ENCODE measurements around the gene OXLD1.
A peak's percentile ranks its signal among the peaks of the same experiment; 100 is the strongest.

The OXLD1 gene

DNA sequence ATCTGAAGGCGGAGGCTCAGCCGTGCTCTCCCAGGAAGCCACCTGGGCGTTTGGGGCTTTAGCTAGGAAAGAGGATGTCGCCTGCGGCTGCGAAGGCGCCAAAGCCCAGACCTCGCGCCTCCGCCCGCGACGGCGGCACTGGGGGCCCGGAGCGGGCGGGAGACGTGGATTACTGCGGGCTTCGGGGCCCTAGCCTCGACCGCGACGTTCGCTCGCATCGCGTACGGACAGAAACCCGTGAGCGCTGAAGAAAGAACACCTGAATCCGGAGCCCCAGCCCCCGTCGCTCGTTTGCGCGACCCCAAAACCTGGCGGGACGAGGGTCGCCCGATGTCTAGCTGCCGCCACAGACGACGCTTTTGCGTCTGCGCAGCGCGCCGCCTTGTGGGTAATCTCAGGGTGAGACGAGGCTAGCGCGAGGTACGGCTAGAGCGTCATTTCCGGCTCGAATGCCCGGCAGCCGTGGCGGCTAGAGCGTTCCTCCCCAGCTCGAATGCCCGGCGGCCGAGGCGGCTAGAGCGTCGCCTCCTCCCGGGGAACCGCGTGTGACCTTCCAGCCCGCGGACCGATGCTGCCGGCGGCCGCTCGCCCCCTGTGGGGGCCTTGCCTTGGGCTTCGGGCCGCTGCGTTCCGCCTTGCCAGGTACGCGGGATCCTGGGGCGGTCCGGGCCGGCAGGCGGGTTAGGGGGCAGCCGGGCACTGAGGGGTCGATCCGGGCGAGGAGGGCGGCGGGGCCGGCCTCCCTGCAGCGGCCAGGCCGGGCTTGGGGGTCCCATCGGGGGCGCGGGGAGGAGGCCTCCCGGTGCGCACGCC lies 36.7 kb upstream of the OXLD1 start, which contains the start of gene MRPL12:
Gene MRPL12 (plus strand): TSS at position 434 of the 813 bp plus-strand sequence. CDS start 135 bp downstream, at position 569.
- peak; percentile 62 to 77 (median 66) for DNase-seq (ENCODE audit: low read depth in 3 of 3, low spot score in 1 of 3)

DNA sequence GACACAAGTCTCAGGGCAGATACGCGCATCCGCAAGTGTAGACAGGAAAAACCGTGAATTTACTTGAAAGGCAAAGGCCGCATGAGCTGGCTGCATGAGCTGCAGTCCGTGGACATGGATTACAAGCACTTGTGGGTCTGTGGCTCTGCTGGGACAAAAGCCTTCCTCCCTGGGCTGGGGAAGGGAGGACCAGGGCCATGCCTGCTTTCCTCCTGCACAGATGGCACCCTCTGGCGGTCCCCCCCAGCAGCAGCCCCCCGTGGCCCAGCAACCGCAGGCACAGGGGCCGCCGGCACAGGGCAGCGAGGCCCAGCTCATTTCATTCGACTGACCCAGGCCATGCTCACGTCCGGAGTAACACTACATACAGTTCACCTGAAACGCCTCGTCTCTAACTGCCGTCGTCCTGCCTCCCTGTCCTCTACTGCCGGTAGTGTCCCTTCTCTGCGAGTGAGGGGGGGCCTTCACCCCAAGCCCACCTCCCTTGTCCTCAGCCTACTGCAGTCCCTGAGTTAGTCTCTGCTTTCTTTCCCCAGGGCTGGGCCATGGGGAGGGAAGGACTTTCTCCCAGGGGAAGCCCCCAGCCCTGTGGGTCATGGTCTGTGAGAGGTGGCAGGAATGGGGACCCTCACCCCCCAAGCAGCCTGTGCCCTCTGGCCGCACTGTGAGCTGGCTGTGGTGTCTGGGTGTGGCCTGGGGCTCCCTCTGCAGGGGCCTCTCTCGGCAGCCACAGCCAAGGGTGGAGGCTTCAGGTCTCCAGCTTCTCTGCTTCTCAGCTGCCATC lies 35.1 kb upstream of the OXLD1 start:
- no peak for DNase-seq (ENCODE audit: low read depth in 3 of 3, low spot score in 1 of 3)

DNA sequence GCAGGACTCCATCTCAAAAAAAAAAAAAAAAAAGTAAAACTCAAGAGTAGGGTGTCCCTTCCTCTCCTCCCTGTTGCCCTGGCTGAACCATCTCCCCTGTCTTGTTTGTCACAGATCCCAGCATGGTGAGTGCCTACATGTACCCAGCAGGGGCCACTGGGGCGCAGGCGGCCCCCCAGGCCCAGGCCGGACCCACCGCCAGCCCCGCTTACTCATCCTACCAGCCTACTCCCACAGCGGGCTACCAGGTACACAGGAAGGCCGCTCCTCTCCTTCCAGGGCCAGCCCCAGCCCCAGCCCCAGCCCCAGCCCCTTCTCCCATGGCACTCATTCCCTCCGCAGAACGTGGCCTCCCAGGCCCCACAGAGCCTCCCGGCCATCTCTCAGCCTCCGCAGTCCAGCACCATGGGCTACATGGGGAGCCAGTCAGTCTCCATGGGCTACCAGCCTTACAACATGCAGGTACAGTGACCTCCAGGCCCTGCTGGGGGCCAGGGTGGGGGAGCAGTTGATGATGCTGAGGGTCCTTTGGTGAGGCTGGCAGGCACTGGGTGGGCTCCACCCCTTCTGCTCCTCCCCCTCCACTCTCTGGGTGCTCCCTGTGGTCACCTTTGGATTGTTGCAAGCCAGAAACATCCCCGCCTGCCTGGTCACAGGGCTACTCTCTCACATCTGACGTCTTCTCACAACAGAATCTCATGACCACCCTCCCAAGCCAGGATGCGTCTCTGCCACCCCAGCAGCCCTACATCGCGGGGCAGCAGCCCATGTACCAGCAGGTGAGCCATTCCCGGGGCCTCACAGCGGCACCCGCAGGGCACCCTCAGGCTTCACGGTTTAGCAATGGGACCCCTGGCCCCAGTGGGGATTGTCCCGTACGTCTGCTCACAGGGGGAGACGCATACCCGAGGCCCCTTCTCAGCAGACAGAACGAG lies 34.2 kb upstream of the OXLD1 start:
- no peak for DNase-seq (ENCODE audit: low read depth in 3 of 3, low spot score in 1 of 3)

DNA sequence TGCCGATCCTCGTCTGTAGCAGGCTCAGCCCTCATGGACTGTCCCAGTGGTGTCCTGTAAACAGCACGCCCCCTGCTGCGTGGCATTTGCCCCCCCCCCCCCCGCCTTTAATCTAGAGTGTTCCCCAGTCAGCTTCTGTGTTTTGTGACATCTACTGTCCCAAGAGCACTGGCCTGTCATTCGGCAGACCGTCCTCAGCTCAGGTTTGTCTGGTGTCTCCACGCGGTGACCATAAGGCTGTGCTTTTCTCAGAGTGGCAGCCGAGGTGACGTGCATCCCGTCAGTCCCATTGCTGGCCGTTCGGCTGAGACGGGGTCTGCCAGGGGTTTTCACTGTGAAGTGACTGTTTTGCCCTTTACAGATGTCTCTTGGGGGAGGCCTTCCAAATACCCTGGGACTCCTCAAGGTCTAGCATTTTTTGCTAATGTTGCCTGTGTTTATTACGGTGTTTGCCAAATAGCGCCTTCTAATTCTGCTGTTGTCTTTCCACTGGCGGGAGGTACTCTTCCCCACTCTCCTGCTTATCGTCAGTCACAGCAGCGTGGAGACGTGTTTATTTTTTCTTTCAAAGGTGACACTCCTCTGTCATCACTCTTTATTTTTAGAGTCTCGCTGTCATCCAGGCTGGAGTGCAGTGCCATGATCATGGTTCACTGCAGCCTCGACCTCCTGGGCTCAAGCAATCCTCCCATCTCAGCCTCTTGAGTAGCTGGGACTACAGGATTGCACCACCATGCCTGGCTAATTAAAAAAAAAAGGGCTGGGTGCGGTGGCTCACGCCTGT lies 31.0 kb upstream of the OXLD1 start:
- DNase-seq (ENCODE audit: low read depth in 3 of 3, low spot score in 1 of 3), result no peak

DNA sequence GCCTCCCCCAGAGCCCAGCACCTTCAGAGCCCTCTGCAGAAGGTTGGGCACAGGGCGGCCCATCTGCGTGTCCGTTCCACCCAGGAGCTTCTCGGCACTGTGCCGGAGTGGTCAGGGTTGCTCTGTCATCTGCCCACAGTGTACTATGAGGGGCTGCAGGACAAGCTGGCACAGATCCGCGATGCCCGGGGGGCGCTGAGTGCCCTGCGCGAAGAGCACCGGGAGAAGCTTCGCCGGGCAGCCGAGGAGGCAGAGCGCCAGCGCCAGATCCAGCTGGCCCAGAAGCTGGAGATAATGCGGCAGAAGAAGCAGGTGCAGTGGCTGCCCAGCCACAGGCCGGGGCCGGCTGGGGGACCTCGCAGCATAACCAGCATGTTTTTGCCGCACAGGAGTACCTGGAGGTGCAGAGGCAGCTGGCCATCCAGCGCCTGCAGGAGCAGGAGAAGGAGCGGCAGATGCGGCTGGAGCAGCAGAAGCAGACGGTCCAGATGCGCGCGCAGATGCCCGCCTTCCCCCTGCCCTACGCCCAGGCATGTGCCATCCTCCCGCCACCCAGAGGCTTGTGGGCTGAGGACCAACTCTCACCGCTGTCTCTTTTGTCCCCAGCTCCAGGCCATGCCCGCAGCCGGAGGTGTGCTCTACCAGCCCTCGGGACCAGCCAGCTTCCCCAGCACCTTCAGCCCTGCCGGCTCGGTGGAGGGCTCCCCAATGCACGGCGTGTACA lies 30.0 kb upstream of the OXLD1 start:
- no peak for DNase-seq (ENCODE audit: low read depth in 3 of 3, low spot score in 1 of 3)

DNA sequence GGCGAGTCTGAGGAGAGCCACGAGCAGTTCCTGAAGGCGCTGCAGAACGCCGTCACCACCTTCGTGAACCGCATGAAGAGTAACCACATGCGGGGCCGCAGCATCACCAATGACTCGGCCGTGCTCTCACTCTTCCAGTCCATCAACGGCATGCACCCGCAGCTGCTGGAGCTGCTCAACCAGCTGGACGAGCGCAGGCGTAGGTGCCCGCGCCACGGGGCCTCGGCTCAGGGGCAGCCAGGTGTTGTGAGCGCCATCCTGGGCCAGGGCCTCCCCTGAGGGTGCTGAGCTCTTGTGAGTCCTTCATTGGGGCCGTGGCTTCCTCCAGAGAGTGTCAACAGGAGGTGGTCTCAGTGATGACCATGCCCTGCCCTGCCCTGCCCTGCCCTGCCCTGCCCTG lies 29.4 kb upstream of the OXLD1 start:
- DNase-seq (ENCODE audit: low read depth in 3 of 3, low spot score in 1 of 3), result no peak

DNA sequence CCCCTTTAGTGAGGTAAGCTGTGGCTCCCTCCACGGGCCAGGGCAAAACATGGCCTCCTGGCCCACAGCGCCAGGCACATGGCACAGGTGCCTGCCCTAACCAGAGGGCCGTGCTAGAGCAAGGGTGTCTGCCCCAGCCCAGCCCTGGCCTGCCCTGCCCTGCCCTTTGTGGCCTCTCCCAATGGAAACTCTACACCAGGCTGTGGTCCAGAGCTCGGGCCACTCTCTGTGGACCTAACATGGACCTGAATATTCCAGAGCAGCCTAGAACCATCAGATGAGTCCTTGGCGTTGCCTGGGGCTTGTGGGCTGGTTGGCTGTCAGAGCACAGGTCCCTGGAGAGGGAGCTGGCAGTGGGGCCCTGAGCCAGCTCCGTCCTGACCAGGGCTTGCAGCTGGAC lies 28.8 kb upstream of the OXLD1 start:
- DNase-seq (ENCODE audit: low read depth in 3 of 3, low spot score in 1 of 3), result no peak

DNA sequence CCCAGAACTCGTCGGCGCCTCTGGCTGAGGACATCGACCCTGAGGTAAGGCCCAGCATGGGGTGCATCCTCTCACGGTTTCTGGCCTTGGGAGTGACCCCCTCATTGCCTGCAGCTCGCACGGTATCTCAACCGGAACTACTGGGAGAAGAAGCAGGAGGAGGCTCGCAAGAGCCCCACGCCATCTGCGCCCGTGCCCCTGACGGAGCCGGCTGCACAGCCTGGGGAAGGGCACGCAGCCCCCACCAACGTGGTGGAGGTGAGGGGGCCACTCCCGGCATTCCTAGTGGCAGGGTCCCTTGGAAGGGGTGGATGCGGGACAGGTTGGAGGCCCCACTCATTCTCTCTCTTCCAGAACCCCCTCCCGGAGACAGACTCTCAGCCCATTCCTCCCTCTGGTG lies 28.4 kb upstream of the OXLD1 start:
- DNase-seq (ENCODE audit: low read depth in 3 of 3, low spot score in 1 of 3), result no peak

DNA sequence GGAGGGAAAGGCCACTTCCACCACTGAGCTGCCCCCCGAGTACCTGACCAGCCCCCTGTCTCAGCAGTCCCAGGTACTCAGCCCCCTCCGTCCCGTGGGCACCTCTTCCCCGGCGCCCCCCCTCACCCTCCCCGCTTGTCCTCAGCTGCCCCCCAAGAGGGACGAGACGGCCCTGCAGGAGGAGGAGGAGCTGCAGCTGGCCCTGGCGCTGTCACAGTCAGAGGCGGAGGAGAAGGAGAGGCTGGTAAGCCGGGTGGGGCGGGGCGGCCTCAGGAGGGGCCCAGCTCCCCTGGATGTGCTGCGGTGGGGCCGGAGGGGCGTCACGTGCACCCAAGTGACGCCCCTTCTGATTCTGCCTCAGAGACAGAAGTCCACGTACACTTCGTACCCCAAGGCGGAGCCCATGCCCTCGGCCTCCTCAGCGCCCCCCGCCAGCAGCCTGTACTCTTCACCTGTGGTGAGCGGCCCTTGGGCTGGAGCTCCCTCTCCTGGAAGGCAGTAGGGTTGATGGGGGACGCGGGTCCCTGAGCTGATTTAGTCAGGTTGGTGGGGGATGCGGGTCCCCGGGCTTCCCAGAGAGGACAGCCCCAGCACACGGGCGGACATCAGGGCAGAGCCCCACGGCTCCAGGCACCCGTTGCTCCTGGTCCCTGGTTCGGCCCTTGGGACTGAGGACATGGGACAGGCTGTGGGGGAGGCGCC lies 27.3 kb upstream of the OXLD1 start:
- no peak for DNase-seq (ENCODE audit: low read depth in 3 of 3, low spot score in 1 of 3)

DNA sequence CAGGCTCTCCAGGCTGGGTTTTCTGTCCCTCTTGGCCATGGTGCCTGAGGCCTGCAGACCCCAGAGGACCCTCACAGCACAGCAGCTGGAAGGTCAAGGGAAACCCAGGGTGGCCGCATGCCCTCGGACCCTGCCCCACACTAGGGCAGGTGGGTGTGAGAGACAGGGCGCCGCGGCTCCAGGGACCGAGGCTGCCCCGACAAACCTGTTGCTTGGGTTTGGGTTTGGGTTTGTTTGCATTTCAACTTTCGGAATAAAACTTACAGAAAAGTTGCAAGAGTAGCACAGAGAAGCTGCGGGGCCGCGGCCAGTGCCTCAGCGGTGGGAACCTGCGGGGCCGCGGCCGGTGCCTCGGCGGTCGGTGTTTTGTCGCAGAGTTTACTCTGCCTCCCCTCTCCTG lies 25.2 kb upstream of the OXLD1 start:
- DNase-seq (ENCODE audit: low read depth in 3 of 3, low spot score in 1 of 3), result no peak

DNA sequence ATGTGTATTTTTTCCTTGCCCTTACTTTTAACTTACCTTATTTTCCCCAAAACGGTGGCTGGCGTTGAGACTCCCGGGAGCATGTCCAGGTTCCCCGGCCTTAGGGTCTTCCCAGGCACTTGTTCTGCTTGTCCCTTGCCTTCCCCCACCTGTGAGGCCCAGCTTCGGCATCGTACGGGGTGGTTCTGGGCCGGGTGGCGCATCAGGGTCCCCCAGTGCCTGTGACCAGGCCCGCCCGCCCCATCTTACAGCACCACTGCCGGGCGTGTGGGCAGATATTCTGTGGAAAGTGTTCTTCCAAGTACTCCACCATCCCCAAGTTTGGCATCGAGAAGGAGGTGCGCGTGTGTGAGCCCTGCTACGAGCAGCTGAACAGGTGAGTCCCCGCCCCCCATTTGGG lies 24.8 kb upstream of the OXLD1 start:
- no peak for DNase-seq (ENCODE audit: low read depth in 3 of 3, low spot score in 1 of 3)

DNA sequence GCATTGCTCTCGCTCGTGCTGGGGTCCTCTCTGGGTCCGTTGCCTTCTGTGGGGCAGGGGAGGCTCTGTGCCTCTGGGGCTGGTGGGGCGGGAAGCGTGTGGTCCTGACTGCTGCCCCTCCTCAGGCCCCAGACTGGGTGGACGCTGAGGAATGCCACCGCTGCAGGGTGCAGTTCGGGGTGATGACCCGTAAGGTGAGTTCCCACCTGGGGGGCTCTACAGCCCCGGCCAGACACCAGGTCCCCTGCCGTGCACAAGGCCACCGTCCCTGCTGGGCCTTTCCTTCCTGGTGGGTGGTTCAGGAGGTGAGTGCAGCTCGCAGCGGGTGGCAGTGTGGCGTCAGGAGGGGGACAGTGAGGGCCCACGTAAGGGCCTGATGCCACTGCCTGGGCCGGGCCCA lies 24.1 kb upstream of the OXLD1 start:
- DNase-seq (ENCODE audit: low read depth in 3 of 3, low spot score in 1 of 3), result no peak

DNA sequence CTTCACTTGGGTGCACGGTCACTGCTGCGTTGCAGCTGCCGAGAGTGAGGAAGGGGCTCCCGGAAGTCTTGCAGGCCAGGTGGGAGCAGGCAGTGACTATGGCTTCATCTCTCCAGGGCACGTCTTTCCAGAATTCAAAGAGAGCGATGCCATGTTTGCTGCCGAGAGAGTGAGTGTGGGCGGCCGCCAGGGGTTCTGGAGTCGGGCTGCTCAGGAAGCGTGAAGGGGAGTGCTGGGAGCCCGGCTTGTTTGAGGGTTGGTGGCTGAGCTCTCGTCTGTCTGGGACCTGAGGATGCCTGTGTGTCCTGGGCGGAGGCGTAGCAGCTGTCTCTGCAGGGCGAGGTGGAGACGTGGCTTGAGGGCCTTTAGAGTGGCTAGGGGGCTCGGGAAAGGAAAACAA lies 23.7 kb upstream of the OXLD1 start:
- no peak for DNase-seq (ENCODE audit: low read depth in 3 of 3, low spot score in 1 of 3)

DNA sequence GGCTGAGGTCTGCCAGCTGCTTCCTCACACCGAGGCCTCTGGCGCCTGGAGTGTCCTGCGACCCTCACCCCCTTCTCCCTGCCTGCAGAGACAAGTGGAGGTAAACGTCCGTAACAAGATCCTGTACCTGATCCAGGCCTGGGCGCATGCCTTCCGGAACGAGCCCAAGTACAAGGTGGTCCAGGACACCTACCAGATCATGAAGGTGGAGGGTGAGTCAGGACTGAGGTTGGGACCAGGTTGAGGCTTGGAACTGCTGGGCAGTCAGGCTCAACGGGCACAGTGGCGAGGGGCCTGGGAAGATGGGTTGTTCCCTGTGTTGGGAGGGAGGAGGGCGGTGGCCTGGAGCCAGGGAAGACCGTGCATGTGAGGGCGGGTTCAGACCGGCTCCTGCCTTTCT lies 22.2 kb upstream of the OXLD1 start:
- DNase-seq (ENCODE audit: low read depth in 3 of 3, low spot score in 1 of 3), result no peak

DNA sequence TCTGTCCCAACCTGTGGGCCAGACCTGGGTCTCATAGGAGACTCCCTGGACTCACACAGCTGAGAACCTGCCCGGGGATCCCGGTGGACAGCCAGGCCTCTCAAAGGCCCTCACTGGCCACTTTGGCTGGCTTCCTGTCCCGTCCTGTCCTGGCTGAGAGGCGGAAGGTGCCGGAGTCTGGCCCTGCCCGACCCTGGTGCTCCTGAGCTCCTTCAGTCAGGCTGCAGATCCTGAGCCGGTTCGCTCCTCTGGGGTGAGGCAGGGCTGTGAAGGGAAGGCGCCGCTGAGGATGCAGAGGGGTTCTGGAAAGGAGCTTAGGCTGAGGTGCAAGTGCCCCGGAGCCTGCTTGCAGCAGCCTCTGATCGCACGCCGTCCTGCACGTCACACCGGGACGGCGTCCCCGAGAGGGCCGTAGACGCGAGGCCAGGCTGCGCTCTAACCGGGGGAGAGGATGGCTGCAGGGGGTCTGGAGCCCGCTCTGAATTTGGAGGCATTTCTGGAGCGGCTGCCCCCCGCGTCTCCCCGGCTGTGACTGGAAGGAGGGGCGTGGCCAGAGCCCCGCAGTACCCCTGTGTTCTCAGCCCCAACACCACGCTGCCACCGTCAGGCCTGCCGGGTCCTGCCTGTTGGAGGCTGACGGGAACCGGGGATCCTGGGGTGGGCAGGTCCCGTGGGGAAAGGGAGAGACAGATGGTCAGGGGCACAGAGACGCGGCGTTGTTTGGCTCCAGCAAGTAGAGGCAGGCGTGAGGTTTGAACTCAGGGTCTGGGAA lies 21.6 kb upstream of the OXLD1 start:
- no peak for DNase-seq (ENCODE audit: low read depth in 3 of 3, low spot score in 1 of 3)

DNA sequence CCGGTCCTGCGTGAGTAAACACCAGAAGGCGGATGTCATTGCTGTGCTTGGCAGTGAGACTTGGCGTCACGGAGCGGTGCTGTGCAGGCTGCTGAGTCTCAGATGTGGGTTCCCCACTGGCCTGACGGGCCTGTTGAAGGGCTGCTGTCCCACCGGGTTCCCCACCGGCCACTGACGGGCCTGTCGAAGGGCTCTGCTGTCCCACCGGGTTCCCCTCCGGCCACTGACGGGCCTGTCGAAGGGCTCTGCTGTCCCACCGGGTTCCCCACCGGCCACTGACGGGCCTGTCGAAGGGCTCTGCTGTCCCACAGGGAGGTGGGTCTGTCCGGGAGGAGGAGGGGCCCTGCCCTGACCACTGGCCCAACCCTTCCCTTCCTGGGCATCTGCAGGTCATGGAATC lies 20.2 kb upstream of the OXLD1 start:
- DNase-seq (ENCODE audit: low read depth in 3 of 3, low spot score in 1 of 3), result no peak

DNA sequence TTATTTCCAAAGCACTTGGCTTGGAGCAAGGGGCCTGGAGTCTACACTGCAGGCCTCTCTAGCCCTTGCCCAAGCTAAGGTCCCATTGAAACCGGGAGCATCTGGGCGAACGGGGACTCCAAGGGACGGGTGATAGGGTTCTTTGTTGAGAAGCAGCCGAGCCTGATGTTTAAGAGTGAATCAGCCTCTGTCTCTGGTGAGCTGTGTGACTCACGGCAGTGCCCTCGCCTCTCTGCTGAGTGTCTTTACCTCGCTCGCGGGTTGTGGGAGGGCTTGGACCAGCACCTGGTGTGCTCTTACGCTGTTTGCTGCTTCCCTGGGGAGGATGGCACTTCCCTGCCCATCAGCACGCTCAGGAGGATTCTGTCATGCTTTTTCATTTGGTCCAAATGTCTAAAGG lies 18.7 kb upstream of the OXLD1 start:
- no peak for DNase-seq (ENCODE audit: low read depth in 3 of 3, low spot score in 1 of 3)

DNA sequence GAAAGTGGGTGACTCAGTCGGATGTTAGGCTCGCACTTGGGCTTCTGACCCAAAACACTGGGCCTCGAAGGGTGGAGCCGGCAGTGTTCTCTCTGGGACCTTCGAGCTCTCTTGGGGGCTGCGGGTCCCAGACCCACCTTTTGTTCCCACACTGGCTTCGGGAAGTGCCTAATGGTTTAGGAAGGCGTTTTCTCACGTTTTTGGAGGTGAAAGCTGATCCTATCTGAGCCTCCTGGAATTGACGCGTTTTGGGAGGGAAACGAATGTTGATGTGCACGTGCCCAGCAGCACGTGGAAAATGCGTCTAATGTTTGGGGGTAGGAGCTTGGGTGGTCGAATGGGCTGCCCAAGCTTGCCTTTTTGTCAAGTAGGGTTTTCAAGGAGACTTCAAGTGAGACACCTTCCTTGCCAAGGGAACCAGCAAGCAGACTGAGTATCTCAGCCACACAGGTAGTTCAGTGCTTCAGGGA lies 18.1 kb upstream of the OXLD1 start:
- no peak for DNase-seq (ENCODE audit: low read depth in 3 of 3, low spot score in 1 of 3)
